ENCODE results near the gene ELF1. TPM values are rescaled to one million over a fixed set of nuclear protein-coding genes. Genes with fewer than 3 reads are reported as not detected.
"Not testable (repeated sequence)": the region's sequence is repeated elsewhere in the genome, so short reads cannot be mapped to it uniquely, and the experiment has no call there.

ELF1 gene
- total and polyA plus RNA-seq, 3 experiments from 2014 or later: 76.8 to 139 (median 77.6) TPM

DNA sequence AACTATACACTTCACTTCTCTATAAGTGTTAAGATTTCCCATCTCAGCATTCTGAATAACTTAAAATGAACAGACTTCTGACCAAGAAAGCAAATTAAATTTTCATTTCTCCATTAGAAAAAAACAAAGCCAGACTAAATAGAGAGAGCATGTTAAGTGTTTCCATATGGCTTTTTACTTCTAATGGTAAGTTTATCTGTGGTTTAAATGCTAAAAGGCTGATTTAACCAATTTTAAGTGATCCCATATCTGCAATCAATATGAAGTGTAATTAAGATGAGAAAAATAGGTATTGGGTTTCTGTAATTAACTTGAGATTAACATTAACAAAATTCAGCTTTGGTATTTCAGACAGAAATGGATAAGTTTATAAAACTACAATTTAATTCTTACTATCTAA, 107.8 kb downstream of the ELF1 start:
- Mint-ChIP-seq H3K27ac (peak overlapping the region in 3 of 8 donors; percentile 4 to 93 (median 47)), H3K4me1 (peaks cover 15 to 40% (median 27%) of the 10 kb centered on the region in 3 donors), H3K4me3 (no peak overlapping the region), H3K9me3 (no peaks in the 10 kb centered on the region), H3K36me3 (peaks cover 0 to 16% (median 4%) of the 10 kb centered on the region in 3 donors), H3K27me3 (no peaks in the 10 kb centered on the region)
- CTCF ChIA-PET: no interaction called here
- no peak overlapping the region for H3K27ac ChIP-seq (ENCODE audit: low read depth, low read length)
- H3K4me1 ChIP-seq (ENCODE audit: insufficient read depth, low read length): no peaks in the 10 kb centered on the region
- H3K27me3 ChIP-seq (ENCODE audit: insufficient read depth, low read length, poor library complexity, severe bottlenecking): no peaks in the 10 kb centered on the region
- H3K9me3 ChIP-seq (ENCODE audit: low read length): no peaks in the 10 kb centered on the region
- DNase-seq: no peak
- no peaks in the 10 kb centered on the region for H3K36me3 ChIP-seq (ENCODE audit: insufficient read depth, low read length)
- no peak overlapping the region for H3K4me3 ChIP-seq (ENCODE audit: low read length)
- POLR2A ChIA-PET: no interaction called here

- ChIA-PET POLR2A (no interaction called here), CTCF (no interaction called here)
- Histone ChIP-seq H3K4me3 (ENCODE audit: low read length) (no peak overlapping the region), H3K4me1 (ENCODE audit: insufficient read depth, low read length) (no peaks in the 10 kb centered on the region), H3K9me3 (ENCODE audit: low read length) (no peaks in the 10 kb centered on the region), H3K27ac (ENCODE audit: low read depth, low read length) (no peak overlapping the region), H3K27me3 (ENCODE audit: insufficient read depth, low read length, poor library complexity, severe bottlenecking) (no peaks in the 10 kb centered on the region), H3K36me3 (ENCODE audit: insufficient read depth, low read length) (no peaks in the 10 kb centered on the region)
- Mint-ChIP-seq H3K4me1 (peaks cover 13 to 34% (median 22%) of the 10 kb centered on the region in 3 donors), H3K36me3 (peaks cover 0 to 13% (median 4%) of the 10 kb centered on the region in 3 donors), H3K27ac (peak overlapping the region in 1 of 8 donors; percentile 17), H3K4me3 (no peak overlapping the region), H3K9me3 (no peaks in the 10 kb centered on the region), H3K27me3 (no peaks in the 10 kb centered on the region)
- DNase-seq: no peak
These were observed 108.6 kb downstream of the ELF1 start for GRCh38 chr13:40910324-40911050.

GRCh38 chr13:40909541-40910200, 109.4 kb downstream of the ELF1 start:
- H3K36me3 ChIP-seq (ENCODE audit: insufficient read depth, low read length); H3K9me3 ChIP-seq (ENCODE audit: low read length); DNase-seq; H3K27me3 Mint-ChIP-seq; POLR2A ChIA-PET; H3K4me1 ChIP-seq (ENCODE audit: insufficient read depth, low read length); H3K27ac ChIP-seq (ENCODE audit: low read depth, low read length); H3K4me3 ChIP-seq (ENCODE audit: low read length); H3K27me3 ChIP-seq (ENCODE audit: insufficient read depth, low read length, poor library complexity, severe bottlenecking); H3K9me3 Mint-ChIP-seq; CTCF ChIA-PET; H3K4me3 Mint-ChIP-seq: not testable (repeated sequence)
- Mint-ChIP-seq H3K27ac (peak overlapping the region in 1 of 8 donors; percentile 85), H3K36me3 (peaks cover 0 to 13% (median 6%) of the 10 kb centered on the region in 3 donors), H3K4me1 (peaks cover 7 to 26% (median 17%) of the 10 kb centered on the region in 3 donors)

DNA sequence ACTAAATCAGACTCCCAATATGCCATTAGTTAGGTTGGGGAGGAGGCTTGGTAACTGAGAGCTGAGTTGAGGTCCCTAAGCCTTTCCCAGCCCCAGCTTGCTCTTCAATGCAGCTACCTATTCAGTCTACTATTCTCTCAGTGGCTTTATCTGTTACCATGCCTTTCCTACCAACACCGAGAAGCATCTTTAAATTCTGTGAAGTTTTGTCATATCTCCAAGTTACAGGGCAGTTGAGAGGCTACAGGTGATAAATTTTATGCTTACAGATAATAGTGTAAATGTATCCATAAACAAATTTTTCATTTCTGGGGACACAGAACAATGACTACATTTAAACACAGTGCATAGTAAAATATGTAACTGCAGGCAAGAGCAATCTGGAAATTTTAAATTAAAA, 110.6 kb downstream of the ELF1 start:
- Mint-ChIP-seq H3K27me3 (no peaks in the 10 kb centered on the region), H3K27ac (no peak overlapping the region), H3K4me3 (no peak overlapping the region), H3K4me1 (peaks cover 6 to 21% (median 15%) of the 10 kb centered on the region in 3 donors), H3K36me3 (peaks cover 0 to 11% (median 6%) of the 10 kb centered on the region in 3 donors), H3K9me3 (no peaks in the 10 kb centered on the region)
- CTCF ChIA-PET: no interaction called here
- POLR2A ChIA-PET: interaction anchor here (1.2 kb wide), 1 partner anchor 13 kb away, joined by 3 read pairs; no protein-coding TSS in a partner anchor
- no peaks in the 10 kb centered on the region for H3K27me3 ChIP-seq (ENCODE audit: insufficient read depth, low read length, poor library complexity, severe bottlenecking)
- no peak for DNase-seq
- H3K4me1 ChIP-seq (ENCODE audit: insufficient read depth, low read length): no peaks in the 10 kb centered on the region
- H3K4me3 ChIP-seq (ENCODE audit: low read length): no peak overlapping the region
- H3K9me3 ChIP-seq (ENCODE audit: low read length): no peaks in the 10 kb centered on the region
- no peaks in the 10 kb centered on the region for H3K36me3 ChIP-seq (ENCODE audit: insufficient read depth, low read length)
- H3K27ac ChIP-seq (ENCODE audit: low read depth, low read length): no peak overlapping the region

DNA sequence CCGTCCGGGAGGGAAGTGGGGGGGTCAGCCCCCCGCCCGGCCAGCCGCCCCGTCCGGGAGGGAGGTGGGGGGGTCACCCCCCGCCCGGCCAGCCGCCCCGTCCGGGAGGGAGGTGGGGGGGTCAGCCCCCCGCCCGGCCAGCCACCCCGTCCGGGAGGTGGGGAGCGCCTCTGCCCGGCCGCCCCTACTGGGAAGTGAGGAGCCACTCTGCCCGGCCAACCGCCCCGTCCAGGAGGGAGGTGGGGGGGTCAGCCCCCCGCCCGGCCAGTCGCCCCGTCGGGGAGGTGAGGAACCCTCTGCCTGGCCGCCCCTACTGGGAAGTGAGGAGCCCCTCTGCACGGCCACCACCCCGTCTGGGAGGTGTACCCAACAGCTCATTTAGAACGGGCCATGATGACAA, 118.1 kb downstream of the ELF1 start:
- H3K36me3 ChIP-seq (ENCODE audit: insufficient read depth, low read length); H3K4me3 ChIP-seq (ENCODE audit: low read length); H3K4me1 ChIP-seq (ENCODE audit: insufficient read depth, low read length); H3K36me3 Mint-ChIP-seq; DNase-seq; H3K27ac Mint-ChIP-seq; H3K27me3 ChIP-seq (ENCODE audit: insufficient read depth, low read length, poor library complexity, severe bottlenecking); CTCF ChIA-PET; H3K27ac ChIP-seq (ENCODE audit: low read depth, low read length); POLR2A ChIA-PET; H3K27me3 Mint-ChIP-seq; H3K9me3 ChIP-seq (ENCODE audit: low read length); H3K4me3 Mint-ChIP-seq; H3K9me3 Mint-ChIP-seq: not testable (repeated sequence)
- peaks cover 9 to 11% (median 11%) of the 10 kb centered on the region in 3 donors for H3K4me1 Mint-ChIP-seq

DNA sequence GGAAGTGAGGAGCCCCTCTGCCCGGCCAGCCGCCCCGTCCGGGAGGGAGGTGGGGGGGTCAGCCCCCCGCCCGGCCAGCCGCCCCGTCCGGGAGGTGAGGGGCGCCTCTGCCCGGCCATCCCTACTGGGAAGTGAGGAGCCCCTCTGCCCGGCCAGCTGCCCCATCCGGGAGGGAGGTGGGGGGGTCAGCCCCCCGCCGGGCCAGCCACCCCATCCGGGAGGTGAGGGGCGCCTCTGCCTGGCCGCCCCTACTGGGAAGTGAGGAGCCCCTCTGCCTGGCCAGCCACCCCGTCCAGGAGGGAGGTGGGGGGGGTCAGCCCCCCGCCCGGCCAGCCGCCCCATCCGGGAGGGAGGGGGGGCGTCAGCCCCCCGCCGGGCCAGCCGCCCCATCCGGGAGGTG, 118.5 kb downstream of the ELF1 start:
- H3K27ac Mint-ChIP-seq, H3K36me3 Mint-ChIP-seq, H3K27me3 Mint-ChIP-seq: not testable (repeated sequence)

GRCh38 chr13:40897053-40897452, 122.1 kb downstream of the ELF1 start:
- Mint-ChIP-seq H3K9me3 (peaks cover 0 to 3% (median 0%) of the 10 kb centered on the region in 5 donors), H3K36me3 (peaks cover 0 to 5% (median 2%) of the 10 kb centered on the region in 3 donors), H3K27ac (no peak overlapping the region), H3K4me1 (peaks cover 15 to 20% (median 16%) of the 10 kb centered on the region in 3 donors), H3K4me3 (no peak overlapping the region), H3K27me3 (no peaks in the 10 kb centered on the region)
- no peaks in the 10 kb centered on the region for H3K27me3 ChIP-seq (ENCODE audit: insufficient read depth, low read length, poor library complexity, severe bottlenecking)
- H3K4me3 ChIP-seq (ENCODE audit: low read length): no peak overlapping the region
- DNase-seq: no peak
- H3K4me1 ChIP-seq (ENCODE audit: insufficient read depth, low read length): no peaks in the 10 kb centered on the region
- H3K27ac ChIP-seq (ENCODE audit: low read depth, low read length): no peak overlapping the region
- ChIA-PET CTCF (no interaction called here), POLR2A (no interaction called here)
- H3K9me3 ChIP-seq (ENCODE audit: low read length): no peaks in the 10 kb centered on the region
- no peaks in the 10 kb centered on the region for H3K36me3 ChIP-seq (ENCODE audit: insufficient read depth, low read length)

More for the DNA sequence above, 118.5 kb downstream of the ELF1 start:
- H3K9me3 Mint-ChIP-seq; H3K4me3 Mint-ChIP-seq; H3K9me3 ChIP-seq (ENCODE audit: low read length); POLR2A ChIA-PET; H3K36me3 ChIP-seq (ENCODE audit: insufficient read depth, low read length); DNase-seq; H3K27ac ChIP-seq (ENCODE audit: low read depth, low read length); H3K27me3 ChIP-seq (ENCODE audit: insufficient read depth, low read length, poor library complexity, severe bottlenecking); H3K4me3 ChIP-seq (ENCODE audit: low read length); H3K4me1 ChIP-seq (ENCODE audit: insufficient read depth, low read length); CTCF ChIA-PET: not testable (repeated sequence)
- peaks cover 14 to 16% (median 16%) of the 10 kb centered on the region in 3 donors for H3K4me1 Mint-ChIP-seq
